Umbilical cord (tissue), 2 donors: ENCODE data around the gene MMD. TPM values are rescaled to one million over a fixed set of nuclear protein-coding genes. Genes with fewer than 3 reads are reported as not detected.
"Not testable (repeated sequence)": the region's sequence is repeated elsewhere in the genome, so short reads cannot be mapped to it uniquely, and the experiment has no call there.

Source experiments
- DNase-seq: peaks from one replicate; pipeline ENCODE4 v3.0.0-alpha.2; 2015; ENCODE audit warnings: low spot score
- total RNA-seq: library from RNA; depleted of rRNA; stranded (reverse); fragments of >200 nt; gene quantifications from one replicate; pipeline ENCODE4 v1.2.3, GENCODE V29; 2014; ENCODE audit warnings: low replicate concordance; ENCODE audit not compliant: insufficient read depth

The MMD gene, protein sequence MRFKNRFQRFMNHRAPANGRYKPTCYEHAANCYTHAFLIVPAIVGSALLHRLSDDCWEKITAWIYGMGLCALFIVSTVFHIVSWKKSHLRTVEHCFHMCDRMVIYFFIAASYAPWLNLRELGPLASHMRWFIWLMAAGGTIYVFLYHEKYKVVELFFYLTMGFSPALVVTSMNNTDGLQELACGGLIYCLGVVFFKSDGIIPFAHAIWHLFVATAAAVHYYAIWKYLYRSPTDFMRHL
- total RNA-seq, result 13.7 TPM

- peak; percentile 5 for DNase-seq
Measured at GRCh38 chr17:55421179-55421934, at the start of gene MMD. MMD (minus strand) TSS chr17:55421835; CDS start chr17:55421695, 140 bp downstream.

GRCh38 chr17:55466671-55467070, 45.0 kb upstream of the MMD start:
- no peak for DNase-seq

GRCh38 chr17:55465771-55466170, 44.1 kb upstream of the MMD start:
- not testable (repeated sequence) for DNase-seq

DNA sequence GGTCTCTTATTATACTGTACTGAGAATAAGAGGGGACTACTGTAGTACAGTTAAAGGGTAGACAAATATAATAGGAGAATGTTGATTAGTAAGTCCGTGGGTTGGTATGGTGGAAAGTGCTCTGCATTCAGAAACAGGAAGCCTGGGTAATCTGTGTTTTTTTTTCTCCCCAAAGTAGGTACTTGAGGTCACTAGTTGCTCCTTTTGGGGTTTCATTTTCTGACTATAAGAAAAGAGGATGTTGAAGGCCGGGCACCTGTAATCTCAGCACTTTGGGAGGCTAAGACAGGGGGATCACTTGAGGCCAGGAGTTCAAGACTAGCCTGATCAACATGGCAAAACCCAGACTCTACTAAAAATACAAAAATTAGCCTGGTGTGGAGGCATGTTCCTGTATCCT, 42.0 kb upstream of the MMD start:
- DNase-seq, result no peak

DNA sequence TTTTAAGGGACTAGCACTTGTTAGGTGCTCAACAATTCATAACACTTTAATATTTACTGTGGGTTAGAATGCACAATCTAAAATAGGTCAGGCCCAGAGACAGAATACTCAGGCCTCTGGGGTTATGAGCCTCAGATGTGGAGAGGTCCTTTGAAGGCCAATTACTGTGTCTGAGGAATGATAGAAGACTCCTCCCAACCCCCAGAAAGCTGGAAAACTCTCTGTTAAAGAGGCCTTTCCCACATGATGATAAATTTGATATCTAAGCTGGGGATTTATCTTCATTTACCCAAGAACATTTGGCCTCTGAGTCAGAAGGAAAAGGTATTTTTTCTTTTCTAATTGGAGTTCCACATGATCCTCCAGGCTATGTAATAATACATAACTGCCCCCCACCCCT, 41.1 kb upstream of the MMD start:
- peak; percentile 74 for DNase-seq

GRCh38 chr17:55462234-55462633, 40.6 kb upstream of the MMD start:
- no peak for DNase-seq

GRCh38 chr17:55458978-55459377, 37.3 kb upstream of the MMD start:
- no peak for DNase-seq

DNA sequence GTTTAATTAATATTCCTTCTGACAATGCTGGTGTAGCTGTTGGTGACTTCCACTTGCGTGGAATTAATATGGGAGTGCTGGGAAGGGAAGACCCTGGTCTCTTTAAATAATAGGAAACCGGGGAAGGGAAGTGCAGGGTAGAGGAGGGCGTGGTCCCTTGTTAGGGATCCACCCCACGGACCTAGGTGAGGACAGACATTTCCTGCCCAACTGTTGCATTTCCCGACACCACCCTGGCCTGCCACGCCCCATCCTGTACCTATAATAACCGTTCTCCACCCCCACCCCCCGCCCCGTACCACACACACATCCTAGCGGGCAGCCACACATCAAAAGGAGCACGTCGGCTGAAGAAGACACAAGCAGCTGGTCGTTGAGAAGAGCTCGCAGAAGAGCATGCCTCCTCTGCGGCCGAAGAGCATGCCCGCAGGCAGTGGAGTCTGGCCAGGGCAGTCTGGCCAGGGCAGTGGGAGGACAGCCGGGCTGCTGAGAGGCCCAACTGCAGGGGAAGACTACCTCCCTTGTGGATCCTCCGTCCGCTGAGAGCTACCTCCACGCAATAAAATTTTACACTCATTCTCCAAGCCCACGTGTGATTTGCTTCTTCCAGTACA, 36.8 kb upstream of the MMD start:
- no peak for DNase-seq

DNA sequence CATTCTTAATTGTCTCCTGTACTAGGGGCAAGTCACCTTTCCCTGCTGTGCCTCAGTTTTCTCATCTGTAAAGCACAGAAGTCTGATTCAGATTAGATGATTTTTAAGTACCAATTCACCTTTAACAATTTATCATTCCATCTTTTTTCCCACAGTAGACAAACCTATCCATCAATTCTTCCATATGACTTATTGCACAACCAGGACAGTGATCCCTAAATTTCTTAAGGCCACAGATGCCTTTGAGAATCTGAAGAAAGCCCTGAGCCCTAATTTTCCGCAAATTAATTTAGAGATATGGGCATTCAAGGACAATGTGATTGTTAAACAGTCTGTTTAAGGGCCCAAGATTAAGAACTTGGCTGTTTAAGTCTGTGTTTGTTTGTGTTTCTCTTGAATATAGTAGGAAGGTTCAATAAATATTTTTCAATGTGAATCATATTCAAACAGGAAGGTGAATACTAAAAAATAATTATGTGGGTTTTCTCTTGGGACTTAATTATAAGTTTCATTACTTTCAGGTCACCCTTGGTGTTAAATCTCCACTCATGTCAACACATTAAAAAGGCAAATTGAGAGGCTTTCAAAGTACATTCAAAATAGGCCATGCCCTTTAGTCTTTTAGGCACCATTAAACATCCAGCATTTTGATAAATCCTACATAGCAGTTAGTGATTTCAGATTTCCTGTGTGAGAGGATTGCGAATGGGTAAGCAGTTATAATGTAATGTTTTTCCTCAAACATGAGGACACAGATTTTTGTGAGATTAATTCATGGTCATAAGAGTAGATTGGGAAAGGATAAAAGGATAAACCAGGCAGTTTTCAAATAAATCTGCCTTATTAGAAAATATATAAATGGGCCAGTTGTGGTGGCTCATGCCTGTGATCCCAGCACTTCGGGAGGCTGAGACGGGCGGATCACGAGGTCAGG, 34.9 kb upstream of the MMD start:
- DNase-seq, result peak; percentile 26

GRCh38 chr17:55454906-55455474, 33.4 kb upstream of the MMD start:
- peak; percentile 49 for DNase-seq

DNA sequence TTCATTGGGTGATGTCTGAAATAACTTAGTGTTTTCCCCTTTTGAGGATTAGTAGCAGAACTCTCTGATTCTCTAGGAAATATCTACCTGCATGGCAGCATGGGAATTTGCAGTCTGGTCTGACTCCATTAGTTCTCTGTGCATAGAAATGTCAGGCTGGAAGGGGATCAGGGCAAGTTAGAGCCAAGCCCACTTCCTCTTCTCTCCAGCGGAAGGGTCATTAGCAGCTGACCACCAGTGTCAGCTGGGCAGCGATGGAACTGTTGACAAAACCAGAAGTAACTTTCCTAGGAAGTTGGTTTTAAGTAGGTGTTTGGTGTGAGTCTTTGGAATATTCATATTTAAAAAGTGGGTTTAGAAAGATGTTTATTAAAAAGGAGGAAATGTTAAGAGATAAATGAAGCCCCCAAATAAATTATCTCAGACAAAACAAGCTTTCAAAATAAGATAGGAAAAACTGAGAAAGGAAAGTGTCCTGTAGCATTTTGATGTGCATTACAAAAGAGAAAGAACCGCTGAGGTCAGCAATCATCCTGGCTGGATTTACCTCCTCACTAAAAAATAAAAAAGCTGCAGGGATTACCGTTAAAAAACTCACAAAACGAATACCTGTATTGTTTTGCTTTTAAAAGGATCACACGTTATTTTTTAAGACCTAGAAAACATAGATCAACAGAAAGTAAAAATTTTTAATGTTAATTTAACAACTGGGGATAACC, 32.4 kb upstream of the MMD start:
- DNase-seq, result peak; percentile 17

GRCh38 chr17:55452139-55452790, 30.6 kb upstream of the MMD start:
- DNase-seq, result peak; percentile 36

- no peak for DNase-seq
Measured at GRCh38 chr17:55451758-55452138, 30.1 kb upstream of the MMD start.

DNA sequence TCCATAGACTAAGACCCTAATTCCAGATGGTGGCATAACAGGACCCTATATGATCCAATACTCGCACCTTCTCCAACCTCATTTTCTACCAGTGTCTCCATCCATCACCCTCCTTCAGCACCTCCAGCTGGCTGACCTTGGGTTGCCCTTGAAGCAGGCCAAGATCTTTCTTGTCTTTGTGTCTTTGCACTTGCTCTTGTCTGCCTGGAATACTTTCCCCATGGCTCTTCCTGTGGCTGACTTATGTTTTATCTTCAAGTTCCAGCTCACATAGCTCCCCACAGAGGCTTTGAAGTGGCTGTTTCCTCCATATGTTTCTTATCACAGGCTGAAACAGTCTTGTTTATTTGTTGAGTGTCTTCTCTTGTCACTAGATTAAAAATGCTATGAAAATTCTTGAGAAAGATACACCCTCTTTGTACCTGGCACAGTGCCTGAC, 29.6 kb upstream of the MMD start:
- DNase-seq, result peak; percentile 85

DNA sequence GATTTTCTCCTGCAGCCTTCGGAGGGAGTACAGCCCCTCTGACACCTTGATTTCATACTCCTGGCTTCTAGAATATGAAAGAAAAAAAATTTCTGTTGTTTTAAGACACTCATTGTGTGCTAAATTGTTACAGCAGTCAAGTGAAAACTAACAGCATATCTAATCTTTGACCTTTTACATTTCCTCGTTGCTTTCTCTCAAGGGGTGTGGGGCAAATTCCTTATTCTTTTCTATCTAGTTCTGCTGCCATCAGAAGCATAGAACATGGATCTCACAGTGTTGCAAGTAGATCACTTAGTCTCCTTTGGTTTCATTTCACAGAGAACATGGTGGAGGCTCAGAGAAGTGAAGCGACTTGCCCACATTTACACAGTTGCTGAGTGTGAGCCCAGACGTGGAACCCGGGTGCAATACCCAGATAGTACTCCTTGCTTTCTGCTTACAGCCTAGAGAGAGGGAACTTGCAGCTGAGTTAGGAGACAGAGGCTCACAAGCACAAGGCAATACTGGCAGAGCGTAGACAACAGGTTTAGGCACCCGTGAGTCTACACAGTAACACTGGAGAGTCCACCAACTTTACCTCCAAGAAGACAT, 28.7 kb upstream of the MMD start:
- no peak for DNase-seq

DNA sequence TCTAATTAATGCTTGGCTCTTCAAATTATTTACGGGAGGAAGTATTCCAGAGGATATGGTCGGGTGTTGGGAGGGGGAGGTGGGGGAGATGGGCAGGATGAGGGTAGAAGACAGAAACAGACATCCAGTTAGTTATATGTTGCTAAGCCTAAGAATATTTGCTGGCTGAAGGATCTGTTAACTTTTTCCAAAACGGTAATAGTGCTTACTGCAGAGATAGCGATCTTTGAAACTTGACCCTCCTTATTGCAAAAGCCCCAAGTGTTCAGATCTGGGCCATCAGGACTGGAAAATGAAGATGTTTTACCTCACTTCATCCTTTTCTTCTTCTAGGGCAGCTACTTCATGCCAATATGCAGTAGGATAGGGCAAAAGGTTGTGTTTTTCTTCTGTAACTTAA, 27.0 kb upstream of the MMD start:
- DNase-seq, result peak; percentile 16

GRCh38 chr17:55446581-55447205, 25.1 kb upstream of the MMD start:
- no peak for DNase-seq

- DNase-seq, result not testable (repeated sequence)
Measured at GRCh38 chr17:55446004-55446403, 24.4 kb upstream of the MMD start.
